ENCODE data around the gene MOB3A. TPM values are rescaled to one million over a fixed set of nuclear protein-coding genes. Genes with fewer than 3 reads are reported as not detected.

Gene MOB3A
- total RNA-seq, result 100 to 1,000 TPM in 2 of 5 donors, 10 to 100 TPM in 2, 1 to 10 TPM in 1; 9.9 to 181 (median 41.4) TPM
- 10 to 100 TPM; 12.6 to 17.4 (median 14.1) TPM for polyA plus RNA-seq
- long read RNA-seq, donor 1, partial matches to known transcripts, result 0 of 3 reads
- long read RNA-seq, donor 1, other reads (novel, unspliced or antisense), result 0 of 3 reads
- long read RNA-seq, donor 2, transcript MOB3A-201 (5 exons, 3,391 nt), result major isoform, 11 of 13 reads
- long read RNA-seq, donor 2, partial matches to known transcripts, result 0 of 13 reads
- long read RNA-seq, donor 2, other reads (novel, unspliced or antisense), result 0 of 13 reads
- long read RNA-seq, donor 3, partial matches to known transcripts, result 0 of 2 reads
- long read RNA-seq, donor 3, other reads (novel, unspliced or antisense), result 0 of 2 reads
- long read RNA-seq, donor 4, result 0 reads
- long read RNA-seq, donor 5, transcript MOB3A-201 (5 exons, 3,391 nt), result major isoform, 8 of 10 reads
- long read RNA-seq, donor 5, partial matches to known transcripts, result 0 of 10 reads
- long read RNA-seq, donor 5, other reads (novel, unspliced or antisense), result 0 of 10 reads
- long read RNA-seq, donor 6, transcript MOB3A-201 (5 exons, 3,391 nt), result major isoform, 5 of 6 reads
- long read RNA-seq, donor 6, partial matches to known transcripts, result 0 of 6 reads
- long read RNA-seq, donor 6, other reads (novel, unspliced or antisense), result 0 of 6 reads
- long read RNA-seq, donor 7, partial matches to known transcripts, result 0 of 5 reads
- long read RNA-seq, donor 7, other reads (novel, unspliced or antisense), result 0 of 5 reads
- long read RNA-seq, donor 8, partial matches to known transcripts, result 0 of 3 reads
- long read RNA-seq, donor 8, other reads (novel, unspliced or antisense), result 0 of 3 reads
- long read RNA-seq, donor 9, partial matches to known transcripts, result 0 of 3 reads
- long read RNA-seq, donor 9, other reads (novel, unspliced or antisense), result 0 of 3 reads
- long read RNA-seq, donor 10, result 0 reads

- H3K4me3 ChIP-seq, result peak within 1 kb of the TSS; percentile 59 to 83 (median 80)
- H3K27me3 ChIP-seq, result no peaks in the 10 kb centered on the region
- DNase-seq, result peak; percentile 92 to 97
- TF ChIP-seq POLR2A (IDR thresholded peaks at IDR 0.05) (peak in 1 of 4 donors; percentile 54), CTCF (IDR thresholded peaks at IDR 0.05) (peak in 5 of 7 experiments; percentile 24 to 60 (median 49)), POLR2AphosphoS5 (IDR thresholded peaks at IDR 0.05) (peak; percentile 76 to 95 (median 93)), EP300 (IDR thresholded peaks at IDR 0.05) (peak; percentile 50)
- H3K27ac ChIP-seq, result peak within 1 kb of the TSS; percentile 88 to 100 (median 98)
- H3K4me1 ChIP-seq, result peaks cover 30 to 63% (median 56%) of the 10 kb centered on the region in 4 donors
- intact Hi-C loops (cut with DNase I; ENCODE audit: low total_unique reads), result no loop called here
- 0 to 3% (median 0%) methylated on average over 8 to 56 of the region's 56 CpGs for WGBS, 5 donors
- H3K9me3 ChIP-seq, result no peaks in the 10 kb centered on the region
- peaks cover 14 to 31% (median 30%) of the 10 kb centered on the region in 4 donors for H3K36me3 ChIP-seq
Measured at GRCh38 chr19:2096034-2096479, at the start of gene MOB3A. Gene MOB3A (minus strand): TSS chr19:2096326. CDS start chr19:2078560, 17,766 bp downstream.

- TF ChIP-seq POLR2A (IDR thresholded peaks at IDR 0.05), result no peak
- TF ChIP-seq POLR2AphosphoS5 (IDR thresholded peaks at IDR 0.05), result no peak
- no peak for TF ChIP-seq EP300 (IDR thresholded peaks at IDR 0.05)
- no peak for TF ChIP-seq CTCF (IDR thresholded peaks at IDR 0.05)
- H3K9me3 ChIP-seq, result no peaks in the 10 kb centered on the region
- H3K4me3 ChIP-seq, result no peak overlapping the region
- DNase-seq, result peak in 1 of 2 donors; percentile 49
- H3K27me3 ChIP-seq, result no peaks in the 10 kb centered on the region
- peaks cover 4 to 26% (median 19%) of the 10 kb centered on the region in 4 donors for H3K36me3 ChIP-seq
- WGBS, 5 donors, result 37 to 67% (median 60%) methylated on average over 10 to 16 of the region's 16 CpGs
- H3K27ac ChIP-seq, result no peak overlapping the region
- H3K4me1 ChIP-seq, result peaks cover 33 to 76% (median 52%) of the 10 kb centered on the region in 4 donors
- intact Hi-C loops (cut with DNase I; ENCODE audit: low total_unique reads), result no loop called here
Measured at GRCh38 chr19:2145831-2146241, 49.7 kb upstream of the MOB3A start.

GRCh38 chr19:2144190-2144589, 48.1 kb upstream of the MOB3A start:
- H3K9me3 ChIP-seq, result no peaks in the 10 kb centered on the region
- no peak overlapping the region for H3K4me3 ChIP-seq
- WGBS, 5 donors, result 89 to 97% (median 92%) methylated on average over 15 of the region's 15 CpGs
- TF ChIP-seq POLR2AphosphoS5 (IDR thresholded peaks at IDR 0.05) (no peak), EP300 (IDR thresholded peaks at IDR 0.05) (no peak), POLR2A (IDR thresholded peaks at IDR 0.05) (no peak), CTCF (IDR thresholded peaks at IDR 0.05) (no peak)
- H3K4me1 ChIP-seq, result peaks cover 18 to 68% (median 39%) of the 10 kb centered on the region in 4 donors
- H3K36me3 ChIP-seq, result peaks cover 5 to 42% (median 36%) of the 10 kb centered on the region in 4 donors
- intact Hi-C loops (cut with DNase I; ENCODE audit: low total_unique reads), result no loop called here
- H3K27ac ChIP-seq, result no peak overlapping the region
- H3K27me3 ChIP-seq, result no peaks in the 10 kb centered on the region
- no peak for DNase-seq

All from stomach (tissue), 19 donors.